Panc1 (cell line): ENCODE data around the gene CAND2. TPM values are rescaled to one million over a fixed set of nuclear protein-coding genes. Genes with fewer than 3 reads are reported as not detected.
"Not testable (repeated sequence)": the region's sequence is repeated elsewhere in the genome, so short reads cannot be mapped to it uniquely, and the experiment has no call there.

ENCODE experiments used
- ATAC-seq: fragments of 200-7000 bp; cut with Tn5 transposase; 2 replicates; pipeline ENCODE4 v1.9.1; 2020; ENCODE audit warnings: mild to moderate bottlenecking, moderate library complexity
- BruUV-seq: library from RNA; stranded (reverse); fragments of 400-500 nt; replicated peaks from 2 replicates; lab custom pipeline; 2021; lab: Mats Ljungman, UMichigan
- CTCF ChIA-PET: fragments of 300-600 bp; sonication (Branson Sonifier 250); formaldehyde crosslinking; loops from one replicate; lab custom pipeline; 2022; ENCODE audit warnings: antibody characterized with exemption; lab: Charles Lee
- POLR2A ChIA-PET: fragments of 300-600 bp; sonication (Branson Sonifier 250); formaldehyde crosslinking; loops from one replicate; lab custom pipeline; 2022; ENCODE audit warnings: antibody characterized with exemption; lab: Charles Lee
- DNase-seq: peaks from one replicate; pipeline ENCODE4 v3.0.0-alpha.2; 2010; ENCODE audit warnings: low read depth, low spot score
- H3K27ac ChIP-seq: 2 replicates; pipeline ENCODE4 v1.5.1; 2011; ENCODE audit warnings: mild to moderate bottlenecking, low read length, inconsistent platforms
- H3K27me3 ChIP-seq: fragments of 200-500 bp; sonication (Bioruptor generic); 2 replicates; pipeline ENCODE4 v1.6.0; 2014; ENCODE audit warnings: low read length, inconsistent platforms; ENCODE audit not compliant: control insufficient read depth, insufficient read depth
- H3K36me3 ChIP-seq: fragments of 200-500 bp; sonication (Bioruptor generic); 2 replicates; pipeline ENCODE4 v1.5.1; 2014; ENCODE audit warnings: inconsistent platforms, mild to moderate bottlenecking, low read length, moderate library complexity; ENCODE audit not compliant: control insufficient read depth, insufficient read depth
- H3K4me1 ChIP-seq: 2 replicates; pipeline ENCODE4 v1.5.1; 2011; ENCODE audit warnings: inconsistent platforms, mild to moderate bottlenecking, low read length, moderate library complexity; ENCODE audit not compliant: control insufficient read depth, insufficient read depth
- H3K4me3 ChIP-seq, 2 experiments: 2 replicates each; pipeline ENCODE4 v1.5.1; 2011 to 2012; ENCODE audit warnings: low read depth in 2 of 2, low read length in 2 of 2, mild to moderate bottlenecking in 2 of 2, inconsistent platforms in 1 of 2, moderate library complexity in 1 of 2
- H3K9me3 ChIP-seq: fragments of 200-500 bp; sonication (Bioruptor generic); 2 replicates; pipeline ENCODE4 v1.5.1; 2014; ENCODE audit warnings: low read depth, mild to moderate bottlenecking, inconsistent platforms, low read length, moderate library complexity; ENCODE audit not compliant: control insufficient read depth, insufficient read depth
- CTCF ChIP-seq: fragments of 450-650 bp; IDR thresholded peaks from 2 replicates; pipeline ENCODE4 v1.5.1; 2017; ENCODE audit warnings: mild to moderate bottlenecking
- POLR2AphosphoS5 ChIP-seq: IDR thresholded peaks from 2 replicates; pipeline ENCODE4 v1.6.1; 2012; ENCODE audit warnings: mild to moderate bottlenecking, low read depth, low read length, moderate library complexity
- REST ChIP-seq, 2 experiments: IDR thresholded peaks; 2 replicates each; pipeline ENCODE4 v1.6.1; 2011 to 2012; ENCODE audit warnings: low read depth in 2 of 2, control low read depth in 1 of 2, low read length in 1 of 2, mild to moderate bottlenecking in 1 of 2, moderate library complexity in 1 of 2; ENCODE audit not compliant: insufficient read depth in 1 of 2
- SIN3A ChIP-seq: IDR thresholded peaks from 2 replicates; pipeline ENCODE4 v1.6.1; 2012; ENCODE audit warnings: low read depth, mild to moderate bottlenecking, low read length, moderate library complexity, borderline replicate concordance; ENCODE audit not compliant: insufficient read depth
- TCF7L2 ChIP-seq: IDR thresholded peaks from 2 replicates; pipeline ENCODE4 v1.6.1; 2011; ENCODE audit warnings: mild to moderate bottlenecking, low read depth, low read length, inconsistent platforms
- in situ Hi-C: cut with HindIII; loops from 2 replicates; pipeline ENCODE4 v1.10.0; 2016; ENCODE audit warnings: low sequenced_read_pairs, low pct_unique_long_range_greater_than_20kb
- intact Hi-C: fragments of 100-400 bp; cut with micrococcal nuclease; formaldehyde crosslinking; loops from one replicate; pipeline ENCODE4 v1.10.0; 2022; ENCODE audit not compliant: unreplicated experiment
- total RNA-seq: library from RNA; stranded (reverse); gene quantifications from one replicate; pipeline ENCODE4 v1.2.1, GENCODE V29; 2021; ENCODE audit not compliant: unreplicated experiment

CAND2 gene
- total RNA-seq, 1 experiment from 2014 or later: 0.13 TPM

GRCh38 chr3:12787967-12788690 lies 8.4 kb upstream of the CAND2 start:
- in situ Hi-C loops, H3K9me3 ChIP-seq, H3K27ac ChIP-seq, DNase-seq, POLR2A ChIA-PET, H3K36me3 ChIP-seq, H3K27me3 ChIP-seq, H3K4me1 ChIP-seq, ATAC-seq, intact Hi-C loops, H3K4me3 ChIP-seq, BruUV-seq: not testable (repeated sequence)
- CTCF ChIA-PET: interaction anchor here (0.6 kb wide), 1 partner anchor 180 kb away, joined by 4 read pairs; no protein-coding TSS in a partner anchor

- no peaks in the 10 kb centered on the region for H3K4me1 ChIP-seq
- no peak overlapping the region for H3K4me3 ChIP-seq
- no peaks in the 10 kb centered on the region for H3K36me3 ChIP-seq
- no peaks in the 10 kb centered on the region for H3K9me3 ChIP-seq
- DNase-seq (no peak), ATAC-seq (no peak)
- intact Hi-C loops (no loop called here), in situ Hi-C loops (no loop called here)
- TF ChIP-seq CTCF (no peak), REST (IDR thresholded peaks at IDR 0.05; ENCODE audit: insufficient read depth in 1 of 2, low read depth in 2 of 2, low read length in 1 of 2) (no peak), SIN3A (no peak), POLR2AphosphoS5 (no peak), TCF7L2 (no peak)
- no peak overlapping the region for H3K27ac ChIP-seq
- H3K27me3 ChIP-seq: no peaks in the 10 kb centered on the region
- ChIA-PET POLR2A (no interaction called here), CTCF (interaction anchor here (0.6 kb wide), 1 partner anchor 19 kb away, joined by 6 read pairs; no protein-coding TSS in a partner anchor)
- no TSS peak for BruUV-seq
Observed at GRCh38 chr3:12791430-12791829, 5.0 kb upstream of the CAND2 start.

GRCh38 chr3:12793701-12794100 lies 2.8 kb upstream of the CAND2 start:
- Histone ChIP-seq H3K27ac (no peak overlapping the region), H3K9me3 (no peaks in the 10 kb centered on the region), H3K4me3 (no peak overlapping the region), H3K4me1 (no peaks in the 10 kb centered on the region), H3K36me3 (no peaks in the 10 kb centered on the region), H3K27me3 (no peaks in the 10 kb centered on the region)
- TF ChIP-seq CTCF: no peak
- TF ChIP-seq REST (IDR thresholded peaks at IDR 0.05; ENCODE audit: insufficient read depth in 1 of 2, low read depth in 2 of 2, low read length in 1 of 2): no peak
- TF ChIP-seq SIN3A: no peak
- no peak for TF ChIP-seq TCF7L2
- no peak for TF ChIP-seq POLR2AphosphoS5
- in situ Hi-C loops (no loop called here), intact Hi-C loops (no loop called here)
- POLR2A ChIA-PET: no interaction called here
- ATAC-seq (no peak), DNase-seq (no peak)
- BruUV-seq: no TSS peak
- CTCF ChIA-PET: no interaction called here
